B cell (primary cell): Measurements from ENCODE around the gene ARHGAP4.

Experiments used
- CTCF ChIP-seq: fragments of 200-600 bp; IDR thresholded peaks from one replicate; pipeline ENCODE4 v1.8.0; 2022; ENCODE audit warnings: antibody characterized with exemption, mild to moderate bottlenecking
- EZH2 ChIP-seq: IDR thresholded peaks from 2 replicates; pipeline ENCODE4 v1.6.1; 2012; ENCODE audit warnings: borderline replicate concordance, low read depth, mild to moderate bottlenecking, moderate library complexity, low read length; ENCODE audit not compliant: insufficient read depth, poor library complexity, severe bottlenecking

DNA sequence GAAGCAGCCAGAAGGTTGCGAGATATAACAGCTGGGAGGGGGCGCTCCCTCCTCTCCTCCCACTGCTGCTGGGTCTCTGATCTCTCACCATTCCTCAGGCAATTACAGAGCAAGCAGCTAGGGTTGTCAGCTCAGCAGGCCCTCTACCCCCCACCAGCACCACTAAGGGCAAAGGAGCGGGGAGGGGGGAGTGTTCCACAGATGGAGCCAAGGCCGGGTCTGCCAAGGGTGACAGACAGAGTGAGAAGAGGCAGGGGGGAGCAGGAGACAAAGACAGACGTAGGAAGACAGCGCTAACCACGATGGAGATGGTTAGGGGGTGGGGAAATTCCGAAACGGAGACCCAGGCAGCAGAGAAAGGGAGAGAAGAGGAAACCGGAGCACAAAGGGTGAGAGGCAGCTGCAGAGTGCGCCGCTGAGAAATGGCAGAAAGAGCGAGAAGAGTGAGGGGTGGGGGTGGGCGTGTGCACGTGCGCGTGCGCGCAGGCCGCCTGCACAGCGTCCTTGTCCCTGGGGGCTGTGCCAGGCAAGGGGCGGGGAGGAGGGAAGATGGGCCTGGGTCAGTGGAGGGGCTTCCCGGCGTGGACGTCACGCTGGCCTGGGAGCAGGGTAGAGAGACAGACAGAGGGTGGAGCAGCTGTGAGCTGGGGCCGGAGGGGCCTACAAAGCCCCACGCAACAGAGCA lies 47.0 kb downstream of the ARHGAP4 start:
- TF ChIP-seq EZH2 (no peak), CTCF (no peak)
